Endothelial cell (in vitro differentiated cells): ENCODE data around the gene CACNA2D3. TPM values are rescaled to one million over a fixed set of nuclear protein-coding genes. Genes with fewer than 3 reads are reported as not detected.

Experiments
- DNase-seq: peaks from one replicate; pipeline ENCODE4 v3.0.0; 2021; ENCODE audit warnings: low spot score
- H3K27ac Mint-ChIP-seq: one replicate; pipeline ENCODE4 v1.8.0; 2021; ENCODE audit warnings: mixed read lengths, inconsistent platforms; ENCODE audit not compliant: unreplicated experiment
- H3K27me3 Mint-ChIP-seq: one replicate; pipeline ENCODE4 v1.8.0; 2021; ENCODE audit warnings: mild to moderate bottlenecking, moderate library complexity, mixed read lengths, inconsistent platforms; ENCODE audit not compliant: unreplicated experiment
- H3K36me3 Mint-ChIP-seq: one replicate; pipeline ENCODE4 v1.8.0; 2021; ENCODE audit warnings: mild to moderate bottlenecking, low read depth, mixed read lengths, inconsistent platforms; ENCODE audit not compliant: unreplicated experiment
- H3K4me1 Mint-ChIP-seq: one replicate; pipeline ENCODE4 v1.8.0; 2021; ENCODE audit warnings: mild to moderate bottlenecking, mixed read lengths, inconsistent platforms; ENCODE audit not compliant: unreplicated experiment
- H3K4me3 Mint-ChIP-seq: one replicate; pipeline ENCODE4 v1.8.0; 2021; ENCODE audit warnings: mild to moderate bottlenecking, mixed read lengths, inconsistent platforms; ENCODE audit not compliant: unreplicated experiment
- H3K9me3 Mint-ChIP-seq: one replicate; pipeline ENCODE4 v1.8.0; 2021; ENCODE audit warnings: mixed read lengths, inconsistent platforms; ENCODE audit not compliant: unreplicated experiment
- total RNA-seq: library from RNA; stranded (reverse); fragmentation: NEBNext Ultra II Directional; extraction: Animal tissue kit (Norgen Biotek cat#: 25700); gene quantifications from one replicate; pipeline ENCODE4 v1.2.1, GENCODE V29; 2021; ENCODE audit not compliant: unreplicated experiment
- TF ChIP-seq, protein P1 (sequence below): fragments of 200-600 bp; sonication (generic); IDR thresholded peaks from one replicate; pipeline ENCODE4 v1.5.0; 2021; ENCODE audit warnings: antibody characterized with exemption; ENCODE audit not compliant: unreplicated experiment

CACNA2D3 gene
- total RNA-seq, 1 donor from 2014 or later = 0.46 TPM

DNA sequence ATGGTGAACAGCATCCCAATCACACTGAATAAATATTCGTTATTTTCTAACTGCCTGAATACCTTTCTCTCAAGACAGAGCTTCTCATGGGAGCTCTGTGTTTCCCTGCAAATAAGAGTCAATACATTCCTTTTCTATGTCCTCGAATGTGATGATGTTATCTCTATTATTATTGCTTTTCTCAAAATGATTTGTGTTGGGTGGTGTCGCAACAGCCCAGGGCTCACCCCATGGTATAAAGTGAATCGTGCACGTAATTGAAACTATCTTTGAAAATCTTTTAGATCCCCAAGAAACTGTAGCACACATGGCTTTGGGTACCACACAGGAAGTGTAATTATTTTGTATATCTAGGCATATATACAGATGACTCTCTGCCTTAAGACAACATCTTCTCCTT is 996.1 kb downstream of the CACNA2D3 start:
- Mint-ChIP-seq H3K27me3 (no peaks in the 10 kb centered on the region), H3K27ac (no peak overlapping the region), H3K9me3 (no peaks in the 10 kb centered on the region), H3K4me3 (no peak overlapping the region), H3K36me3 (no peaks in the 10 kb centered on the region), H3K4me1 (no peaks in the 10 kb centered on the region)
- TF ChIP-seq, protein P1, sequence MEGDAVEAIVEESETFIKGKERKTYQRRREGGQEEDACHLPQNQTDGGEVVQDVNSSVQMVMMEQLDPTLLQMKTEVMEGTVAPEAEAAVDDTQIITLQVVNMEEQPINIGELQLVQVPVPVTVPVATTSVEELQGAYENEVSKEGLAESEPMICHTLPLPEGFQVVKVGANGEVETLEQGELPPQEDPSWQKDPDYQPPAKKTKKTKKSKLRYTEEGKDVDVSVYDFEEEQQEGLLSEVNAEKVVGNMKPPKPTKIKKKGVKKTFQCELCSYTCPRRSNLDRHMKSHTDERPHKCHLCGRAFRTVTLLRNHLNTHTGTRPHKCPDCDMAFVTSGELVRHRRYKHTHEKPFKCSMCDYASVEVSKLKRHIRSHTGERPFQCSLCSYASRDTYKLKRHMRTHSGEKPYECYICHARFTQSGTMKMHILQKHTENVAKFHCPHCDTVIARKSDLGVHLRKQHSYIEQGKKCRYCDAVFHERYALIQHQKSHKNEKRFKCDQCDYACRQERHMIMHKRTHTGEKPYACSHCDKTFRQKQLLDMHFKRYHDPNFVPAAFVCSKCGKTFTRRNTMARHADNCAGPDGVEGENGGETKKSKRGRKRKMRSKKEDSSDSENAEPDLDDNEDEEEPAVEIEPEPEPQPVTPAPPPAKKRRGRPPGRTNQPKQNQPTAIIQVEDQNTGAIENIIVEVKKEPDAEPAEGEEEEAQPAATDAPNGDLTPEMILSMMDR = no peak
- no peak for DNase-seq

DNA sequence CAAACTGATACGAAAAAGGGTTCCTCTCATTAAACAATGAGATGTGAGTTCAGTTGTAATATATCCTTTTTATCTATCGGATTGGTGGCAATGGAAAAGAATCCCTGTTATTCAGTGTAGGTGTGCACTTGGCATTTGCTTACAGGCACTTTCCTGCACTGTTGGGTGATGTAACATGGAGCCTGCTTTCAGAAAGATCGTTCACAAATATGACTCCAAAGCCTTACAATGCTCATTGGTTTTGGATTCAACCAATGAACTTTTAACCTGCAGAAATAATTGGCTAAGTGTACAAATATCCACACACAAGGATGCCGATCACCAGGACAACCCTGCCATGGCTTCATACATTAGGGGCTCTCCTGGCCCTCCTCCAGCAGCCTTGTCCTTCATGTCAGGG is 996.9 kb downstream of the CACNA2D3 start:
- Mint-ChIP-seq H3K36me3 (no peaks in the 10 kb centered on the region), H3K9me3 (no peaks in the 10 kb centered on the region), H3K4me1 (no peaks in the 10 kb centered on the region), H3K27me3 (no peaks in the 10 kb centered on the region), H3K4me3 (no peak overlapping the region), H3K27ac (no peak overlapping the region)
- no peak for DNase-seq
- TF ChIP-seq, protein P1 = no peak

DNA sequence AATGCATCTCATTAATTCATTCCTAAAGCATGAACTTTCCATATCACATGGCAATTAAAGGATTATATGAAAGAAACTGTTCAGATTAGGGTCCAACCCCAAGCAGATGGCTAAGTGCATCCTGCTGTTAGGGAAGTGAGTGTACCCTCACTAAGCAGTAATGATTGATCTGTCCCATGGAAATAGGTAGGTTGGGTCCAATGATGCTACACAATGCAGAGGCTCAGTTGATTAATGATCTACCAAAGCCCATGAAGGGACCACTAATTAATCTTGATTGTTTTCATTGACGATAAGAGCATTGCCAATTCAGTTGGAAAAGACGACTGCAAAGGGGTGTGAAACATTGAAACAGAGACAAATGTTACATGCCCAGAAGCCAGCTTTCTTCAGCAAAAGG is 1000.0 kb downstream of the CACNA2D3 start:
- Mint-ChIP-seq H3K27me3 (no peaks in the 10 kb centered on the region), H3K36me3 (no peaks in the 10 kb centered on the region), H3K27ac (no peak overlapping the region), H3K4me1 (peaks cover under 1% of the 10 kb centered on the region), H3K4me3 (no peak overlapping the region), H3K9me3 (no peaks in the 10 kb centered on the region)
- DNase-seq = no peak
- TF ChIP-seq, protein P1 = no peak

Other genes with a start within 250 kb of the CACNA2D3 start
- 40.1 TPM for gene ACTR8, start 240.4 kb upstream of the CACNA2D3 start, total RNA-seq
- gene SELENOK, start 230.7 kb upstream of the CACNA2D3 start, total RNA-seq = 36.6 TPM